Astrocyte (in vitro differentiated cells and primary cell): Measurements from ENCODE around the gene CD33. TPM values are rescaled to one million over a fixed set of nuclear protein-coding genes. Genes with fewer than 3 reads are reported as not detected.

Experiments used
- DNase-seq: peaks from one replicate; pipeline ENCODE4 v3.0.0-alpha.2; 2010; ENCODE audit warnings: low read depth
- FAIRE-seq: peaks from 2 replicates; lab custom pipeline; 2011; peaks lifted over from hg19 to GRCh38; lab: Jason Lieb, UNC
- H2AFZ ChIP-seq: 2 replicates; pipeline ENCODE4 v1.6.0; 2012; ENCODE audit warnings: low read depth, low read length, inconsistent platforms
- H3K27ac ChIP-seq: 2 replicates; pipeline ENCODE4 v1.5.1; 2011; ENCODE audit warnings: low read depth, low read length, inconsistent platforms
- H3K27me3 ChIP-seq: 2 replicates; pipeline ENCODE4 v1.6.0; 2011; ENCODE audit warnings: low read length, inconsistent platforms; ENCODE audit not compliant: insufficient read depth
- H3K36me3 ChIP-seq: 2 replicates; pipeline ENCODE4 v1.5.1; 2011; ENCODE audit warnings: low read length, inconsistent platforms; ENCODE audit not compliant: insufficient read depth
- H3K4me1 ChIP-seq: 2 replicates; pipeline ENCODE4 v1.5.1; 2011; ENCODE audit warnings: low read length, inconsistent platforms; ENCODE audit not compliant: insufficient read depth
- H3K4me2 ChIP-seq: 2 replicates; pipeline ENCODE4 v1.6.0; 2012; ENCODE audit warnings: low read length, inconsistent platforms
- H3K4me3 ChIP-seq: 2 replicates; pipeline ENCODE4 v1.5.1; 2011; ENCODE audit warnings: low read depth, mild to moderate bottlenecking, low read length, inconsistent platforms; ENCODE audit not compliant: insufficient read depth
- H3K79me2 ChIP-seq: 2 replicates; pipeline ENCODE4 v1.6.0; 2012; ENCODE audit warnings: mild to moderate bottlenecking, low read length, inconsistent platforms; ENCODE audit not compliant: insufficient read depth
- H3K9ac ChIP-seq: 2 replicates; pipeline ENCODE4 v1.6.0; 2012; ENCODE audit warnings: mild to moderate bottlenecking, low read length, inconsistent platforms
- H3K9me3 ChIP-seq: 2 replicates; pipeline ENCODE4 v1.5.1; 2012; ENCODE audit warnings: low read depth, mild to moderate bottlenecking, low read length, inconsistent platforms; ENCODE audit not compliant: insufficient read depth
- H4K20me1 ChIP-seq: 2 replicates; pipeline ENCODE4 v1.6.0; 2012; ENCODE audit warnings: low read length, inconsistent platforms; ENCODE audit not compliant: insufficient read depth
- H3K27ac Mint-ChIP-seq: one replicate; pipeline ENCODE4 v1.8.0; 2021; ENCODE audit warnings: mild to moderate bottlenecking, mixed read lengths; ENCODE audit not compliant: unreplicated experiment
- H3K27me3 Mint-ChIP-seq: one replicate; pipeline ENCODE4 v1.8.0; 2021; ENCODE audit warnings: low read depth, mixed read lengths; ENCODE audit not compliant: unreplicated experiment
- H3K36me3 Mint-ChIP-seq: one replicate; pipeline ENCODE4 v1.8.0; 2021; ENCODE audit warnings: low read depth, mixed read lengths; ENCODE audit not compliant: unreplicated experiment
- H3K4me1 Mint-ChIP-seq: one replicate; pipeline ENCODE4 v1.8.0; 2021; ENCODE audit warnings: low read depth, mixed read lengths; ENCODE audit not compliant: unreplicated experiment
- H3K4me3 Mint-ChIP-seq: one replicate; pipeline ENCODE4 v1.8.0; 2021; ENCODE audit warnings: mild to moderate bottlenecking, moderate library complexity, mixed read lengths; ENCODE audit not compliant: unreplicated experiment
- H3K9me3 Mint-ChIP-seq: one replicate; pipeline ENCODE4 v1.8.0; 2021; ENCODE audit warnings: mild to moderate bottlenecking, mixed read lengths; ENCODE audit not compliant: unreplicated experiment
- EZH2 ChIP-seq: IDR thresholded peaks from 2 replicates; pipeline ENCODE4 v1.6.1; 2012; ENCODE audit warnings: mild to moderate bottlenecking, low read length, inconsistent platforms; ENCODE audit not compliant: insufficient read depth
- microRNA-seq: library from miRNA; unstranded; fragments of <30 nt; microRNA quantifications from one replicate; pipeline ENCODE4 v1.2.0, GENCODE V29; 2020
- total RNA-seq: library from RNA; stranded (reverse); gene quantifications from 2 replicates; pipeline ENCODE4 v1.2.1, GENCODE V29; 2021
- TF ChIP-seq, protein P1 (sequence below): IDR thresholded peaks from 2 replicates; pipeline ENCODE4 v1.5.1; 2011; ENCODE audit warnings: low read depth, mild to moderate bottlenecking, inconsistent platforms, low read length, moderate library complexity; ENCODE audit not compliant: insufficient read depth

Gene CD33
- total RNA-seq, 1 donor from 2014 or later = not detected

DNA sequence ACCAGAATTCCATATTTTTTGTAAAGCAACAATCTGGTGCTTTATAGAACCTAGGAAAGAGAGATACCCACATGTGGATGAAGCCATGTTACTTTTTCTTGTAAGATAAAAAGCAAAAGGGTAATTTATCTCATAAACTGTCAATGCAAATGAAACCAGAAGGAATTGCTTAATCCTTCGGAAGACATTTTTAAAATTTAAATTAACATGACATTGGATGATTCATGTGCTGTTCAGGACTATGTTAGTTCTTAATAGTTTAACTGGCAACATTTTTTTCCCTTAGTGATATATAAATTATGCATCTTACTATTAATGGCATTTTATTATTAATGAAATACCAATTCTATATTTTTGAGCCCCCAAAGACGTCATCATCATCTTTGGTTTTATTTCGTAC is 60.8 kb downstream of the CD33 start:
- H4K20me1 ChIP-seq = no peaks in the 10 kb centered on the region
- Mint-ChIP-seq H3K36me3 (no peaks in the 10 kb centered on the region), H3K27me3 (peaks cover 11% of the 10 kb centered on the region), H3K4me3 (no peak overlapping the region), H3K9me3 (no peaks in the 10 kb centered on the region), H3K27ac (no peak overlapping the region), H3K4me1 (no peaks in the 10 kb centered on the region)
- H3K4me1 ChIP-seq = no peaks in the 10 kb centered on the region
- H3K27me3 ChIP-seq = no peaks in the 10 kb centered on the region
- no peak overlapping the region for H3K4me3 ChIP-seq
- no peak overlapping the region for H3K27ac ChIP-seq
- DNase-seq (no peak), FAIRE-seq (no peak)
- no peak overlapping the region for H3K4me2 ChIP-seq
- H3K79me2 ChIP-seq = no peaks in the 10 kb centered on the region
- no peak overlapping the region for H3K9ac ChIP-seq
- H3K36me3 ChIP-seq = no peaks in the 10 kb centered on the region
- TF ChIP-seq, protein P1, sequence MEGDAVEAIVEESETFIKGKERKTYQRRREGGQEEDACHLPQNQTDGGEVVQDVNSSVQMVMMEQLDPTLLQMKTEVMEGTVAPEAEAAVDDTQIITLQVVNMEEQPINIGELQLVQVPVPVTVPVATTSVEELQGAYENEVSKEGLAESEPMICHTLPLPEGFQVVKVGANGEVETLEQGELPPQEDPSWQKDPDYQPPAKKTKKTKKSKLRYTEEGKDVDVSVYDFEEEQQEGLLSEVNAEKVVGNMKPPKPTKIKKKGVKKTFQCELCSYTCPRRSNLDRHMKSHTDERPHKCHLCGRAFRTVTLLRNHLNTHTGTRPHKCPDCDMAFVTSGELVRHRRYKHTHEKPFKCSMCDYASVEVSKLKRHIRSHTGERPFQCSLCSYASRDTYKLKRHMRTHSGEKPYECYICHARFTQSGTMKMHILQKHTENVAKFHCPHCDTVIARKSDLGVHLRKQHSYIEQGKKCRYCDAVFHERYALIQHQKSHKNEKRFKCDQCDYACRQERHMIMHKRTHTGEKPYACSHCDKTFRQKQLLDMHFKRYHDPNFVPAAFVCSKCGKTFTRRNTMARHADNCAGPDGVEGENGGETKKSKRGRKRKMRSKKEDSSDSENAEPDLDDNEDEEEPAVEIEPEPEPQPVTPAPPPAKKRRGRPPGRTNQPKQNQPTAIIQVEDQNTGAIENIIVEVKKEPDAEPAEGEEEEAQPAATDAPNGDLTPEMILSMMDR = no peak
- no peak for TF ChIP-seq EZH2
- H2AFZ ChIP-seq = no peak overlapping the region
- H3K9me3 ChIP-seq = no peaks in the 10 kb centered on the region

Small RNAs within 50 kb of the gene (microRNA-seq; reads per million reads assigned to microRNA genes)
- gene MIR8074 = not detected

Other genes starting within 250 kb of the CD33 start
- not detected in 2 replicates for gene KLK7, start 241.2 kb upstream of the CD33 start, total RNA-seq
- gene KLK8, start 223.5 kb upstream of the CD33 start, total RNA-seq = not detected in 2 replicates
- gene KLK10, start 205.4 kb upstream of the CD33 start, total RNA-seq = 0.19 and 0.30 TPM in 2 replicates
- gene KLK11, start 198.5 kb upstream of the CD33 start, total RNA-seq = not detected in 2 replicates
- not detected in 2 replicates for gene KLK12, start 190.1 kb upstream of the CD33 start, total RNA-seq
- 0.32 TPM in 1 of 2 replicates, not detected in the other for gene KLK13, start 160.0 kb upstream of the CD33 start, total RNA-seq
- gene KLK14, start 142.2 kb upstream of the CD33 start, total RNA-seq = 0.23 and 0.31 TPM in 2 replicates
- gene CTU1, start 116.7 kb upstream of the CD33 start, total RNA-seq = 6.4 and 7.4 TPM in 2 replicates
- gene SIGLEC9, start 100.2 kb upstream of the CD33 start, total RNA-seq = not detected in 2 replicates
- not detected in 2 replicates for gene SIGLEC7, start 82.8 kb upstream of the CD33 start, total RNA-seq
- gene SIGLECL1, start 26.0 kb downstream of the CD33 start, total RNA-seq = not detected in 2 replicates
- gene IGLON5, start 86.6 kb downstream of the CD33 start, total RNA-seq = 5.4 and 6.6 TPM in 2 replicates
- 4.2 and 4.7 TPM in 2 replicates for gene VSIG10L, start 117.1 kb downstream of the CD33 start, total RNA-seq
- gene ETFB, start 141.3 kb downstream of the CD33 start, total RNA-seq = 64.3 and 72.5 TPM in 2 replicates
- 0.84 and 1.4 TPM in 2 replicates for gene CLDND2, start 143.9 kb downstream of the CD33 start, total RNA-seq
- not detected in 2 replicates for gene NKG7, start 147.6 kb downstream of the CD33 start, total RNA-seq
- gene LIM2, start 162.9 kb downstream of the CD33 start, total RNA-seq = not detected in 2 replicates
- not detected in 2 replicates for gene C19orf84, start 165.5 kb downstream of the CD33 start, total RNA-seq
- gene SIGLEC10, start 192.6 kb downstream of the CD33 start, total RNA-seq = not detected in 2 replicates
- not detected in 2 replicates for gene SIGLEC8, start 233.4 kb downstream of the CD33 start, total RNA-seq